K562 (cell line): ENCODE results near the gene TRIM38. TPM values are rescaled to one million over a fixed set of nuclear protein-coding genes. Genes with fewer than 3 reads are reported as not detected.

Experiments used
- ARHGAP35 ChIP-seq: fragments of 450-650 bp; IDR thresholded peaks from 2 replicates; pipeline ENCODE4 v1.6.1; 2018; ENCODE audit not compliant: partially characterized antibody
- ATF7 ChIP-seq: fragments of 450-650 bp; IDR thresholded peaks from 2 replicates; pipeline ENCODE4 v1.7.1; 2014; ENCODE audit warnings: mild to moderate bottlenecking, moderate library complexity
- BDP1 ChIP-seq: IDR thresholded peaks from 3 replicates; pipeline ENCODE4 v1.6.1; 2011; ENCODE audit not compliant: insufficient read length, insufficient read depth
- C11orf30 ChIP-seq: fragments of 450-650 bp; IDR thresholded peaks from 2 replicates; pipeline ENCODE4 v1.6.1; 2016; ENCODE audit warnings: low read depth, mild to moderate bottlenecking
- CBFA2T2 ChIP-seq: fragments of 450-650 bp; conservative IDR thresholded peaks from 2 replicates; pipeline ENCODE4 v1.6.1; 2017; ENCODE audit warnings: mild to moderate bottlenecking
- CREBBP ChIP-seq: IDR thresholded peaks from one replicate; pipeline ENCODE4 v1.6.1; 2012; ENCODE audit warnings: low read depth, mild to moderate bottlenecking, control low read depth, inconsistent platforms, low read length
- KAT7 ChIP-seq: sonication (generic); formaldehyde crosslinking; IDR thresholded peaks from 2 replicates; pipeline ENCODE4 v1.8.0; 2022; ENCODE audit warnings: missing genetic modification reagents, mild to moderate bottlenecking, borderline replicate concordance
- MED1 ChIP-seq: sonication (generic); formaldehyde crosslinking; IDR thresholded peaks from 2 replicates; pipeline ENCODE4 v1.8.1; 2023; ENCODE audit warnings: missing genetic modification reagents, borderline replicate concordance
- MIER1 ChIP-seq: fragments of 450-650 bp; IDR thresholded peaks from 2 replicates; pipeline ENCODE4 v1.6.1; 2016; ENCODE audit warnings: antibody characterized with exemption, mild to moderate bottlenecking, low read depth
- MTA3 ChIP-seq: fragments of 450-650 bp; formaldehyde crosslinking; IDR thresholded peaks from 2 replicates; pipeline ENCODE4 v1.6.1; 2017; ENCODE audit warnings: mild to moderate bottlenecking, borderline replicate concordance
- MTF1 ChIP-seq: fragments of 250-450 bp; sonication (Bioruptor Pico); IDR thresholded peaks from 2 replicates; pipeline ENCODE4 v1.9.0; 2021; ENCODE audit warnings: moderate library complexity, mild to moderate bottlenecking, inconsistent platforms, borderline replicate concordance
- PHF21A ChIP-seq: fragments of 450-650 bp; IDR thresholded peaks from 2 replicates; pipeline ENCODE4 v1.6.1; 2017; ENCODE audit warnings: low read depth, borderline replicate concordance
- POLR2B ChIP-seq: fragments of 450-650 bp; IDR thresholded peaks from 2 replicates; pipeline ENCODE4 v1.6.1; 2018; ENCODE audit warnings: low read depth; ENCODE audit not compliant: partially characterized antibody
- POLR2G ChIP-seq: fragments of 200-400 bp; formaldehyde crosslinking; IDR thresholded peaks from 2 replicates; pipeline ENCODE4 v1.6.1; 2017; ENCODE audit warnings: low read depth, mild to moderate bottlenecking, antibody characterized with exemption, low read length, moderate library complexity
- RFX1 ChIP-seq: fragments of 450-650 bp; IDR thresholded peaks from 2 replicates; pipeline ENCODE4 v1.6.1; 2016; ENCODE audit warnings: mild to moderate bottlenecking, moderate library complexity
- SETDB1 ChIP-seq: IDR thresholded peaks from one replicate; pipeline ENCODE4 v1.6.1; 2012; ENCODE audit warnings: low read length, control low read depth, inconsistent platforms
- SRSF9 ChIP-seq: fragments of 200-400 bp; formaldehyde crosslinking; IDR thresholded peaks from 2 replicates; pipeline ENCODE4 v1.6.1; 2017; ENCODE audit warnings: low read depth, low read length, borderline replicate concordance
- TSC22D4 ChIP-seq: fragments of 450-650 bp; IDR thresholded peaks from 2 replicates; pipeline ENCODE4 v1.6.1; 2016; ENCODE audit warnings: missing genetic modification characterization, missing biosample characterization, control low read depth
- ZKSCAN3 ChIP-seq: fragments of 250-450 bp; sonication (Bioruptor Pico); IDR thresholded peaks from 2 replicates; pipeline ENCODE4 v1.4.0; 2020
- ZKSCAN8 ChIP-seq: fragments of 200-800 bp; sonication (Bioruptor generic); IDR thresholded peaks from 2 replicates; pipeline ENCODE4 v1.6.1; 2016; ENCODE audit warnings: missing genetic modification characterization, missing compliant biosample characterization
- ZNF282 ChIP-seq: sonication (generic); formaldehyde crosslinking; IDR thresholded peaks from 2 replicates; pipeline ENCODE4 v1.8.1; 2023; ENCODE audit warnings: missing genetic modification reagents
- ZNF586 ChIP-seq: fragments of 450-650 bp; formaldehyde crosslinking; conservative IDR thresholded peaks from 2 replicates; pipeline ENCODE4 v1.4.0; 2020; ENCODE audit warnings: mild to moderate bottlenecking, moderate library complexity
- ZNF699 ChIP-seq: fragments of 250-450 bp; sonication (Bioruptor Pico); IDR thresholded peaks from 2 replicates; pipeline ENCODE4 v1.8.0; 2021; ENCODE audit warnings: mild to moderate bottlenecking, moderate library complexity; ENCODE audit not compliant: insufficient replicate concordance
- polyA plus RNA-seq, 8 experiments: library from polyadenylated mRNA; depleted of rRNA in 4 of 8; stranded (reverse) in 5 of 8; unstranded in 3 of 8; fragments of >200 nt; fragmentation: Nextera tagmentation in 2 of 8; fragmentation: Illumina TruSeq in 1 of 8; extraction: Ambion mirVana in 2 of 8; extraction: Trizol in 1 of 8; gene quantifications; 2 replicates each; pipeline versions ENCODE4 v1.2.1 to v1.2.3, GENCODE V29; 2011 to 2014; ENCODE audit warnings: inconsistent platforms in 1 of 8, missing spikeins in 1 of 8
- total RNA-seq, 7 experiments: library from RNA; depleted of rRNA in 6 of 7; stranded (reverse); fragments of >200 nt in 6 of 7; fragmentation: Illumina TruSeq in 2 of 7; extraction: Trizol in 2 of 7; gene quantifications; 2 replicates each; pipeline versions ENCODE4 v1.2.1 to v1.2.3, GENCODE V29; 2011 to 2021; ENCODE audit warnings: low replicate concordance in 1 of 7
- TF ChIP-seq, protein P1 (sequence below): sonication (generic); formaldehyde crosslinking; IDR thresholded peaks from 2 replicates; pipeline ENCODE4 v1.8.1; 2023; ENCODE audit warnings: mild to moderate bottlenecking, missing genetic modification reagents, moderate library complexity
- TF ChIP-seq, protein P2 (sequence below): fragments of 250-450 bp; sonication (Bioruptor Pico); IDR thresholded peaks from 2 replicates; pipeline ENCODE4 v1.4.0; 2020
- TF ChIP-seq, protein P3 (sequence below): fragments of 450-650 bp; IDR thresholded peaks from 2 replicates; pipeline ENCODE4 v1.6.1; 2016; ENCODE audit warnings: missing biosample characterization, missing genetic modification characterization

TRIM38 gene
- total and polyA plus RNA-seq, 9 of the 15 experiments (the other 6 are each of a cell fraction or from before 2014, with no cell fraction given) = 1.7 to 6.7 (median 6.3) TPM

DNA sequence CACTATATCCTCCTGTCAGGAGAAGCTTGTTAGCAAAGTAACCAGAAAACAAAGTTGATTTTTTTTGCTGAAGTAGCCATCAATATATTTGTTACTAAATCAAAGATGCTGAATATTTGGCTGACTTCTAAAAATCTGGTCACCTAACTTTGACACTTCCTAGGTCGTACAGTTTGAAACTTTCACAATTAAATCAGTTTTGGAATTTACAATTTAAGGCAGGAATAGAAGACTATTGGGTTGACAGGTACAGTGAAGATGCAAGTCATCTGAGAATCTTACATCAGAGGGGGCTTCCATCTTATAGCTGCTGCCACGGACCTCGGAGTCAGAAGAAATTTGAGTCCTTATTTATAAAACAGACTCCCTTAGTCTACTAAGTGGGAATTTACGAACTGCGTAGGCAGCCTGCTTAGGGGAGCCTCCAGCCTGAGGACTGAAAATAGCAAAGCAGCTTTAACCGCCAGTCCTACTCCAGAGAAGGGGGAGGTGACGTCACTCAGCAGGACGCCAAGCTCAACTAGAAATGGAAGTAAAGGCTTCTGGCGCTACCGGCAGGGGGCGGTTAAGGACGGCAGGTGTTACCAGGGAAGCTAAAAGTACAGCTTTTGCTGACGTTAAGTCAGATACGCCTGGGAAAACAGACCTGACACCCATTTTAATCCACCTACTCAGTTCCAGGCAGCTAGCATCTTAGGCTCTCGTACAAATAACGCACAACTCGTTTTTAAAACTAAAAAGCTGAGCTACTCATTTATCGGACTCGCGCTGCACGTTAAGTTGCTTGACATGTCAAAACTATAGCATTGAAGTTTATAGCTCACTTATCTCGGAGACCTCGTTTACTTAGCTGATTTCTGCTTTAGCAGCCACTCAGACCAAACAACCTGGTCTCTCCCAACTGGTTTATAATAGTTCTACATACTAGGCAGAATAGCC lies 63.6 kb downstream of the TRIM38 start (continued):
- TF ChIP-seq, protein P1, sequence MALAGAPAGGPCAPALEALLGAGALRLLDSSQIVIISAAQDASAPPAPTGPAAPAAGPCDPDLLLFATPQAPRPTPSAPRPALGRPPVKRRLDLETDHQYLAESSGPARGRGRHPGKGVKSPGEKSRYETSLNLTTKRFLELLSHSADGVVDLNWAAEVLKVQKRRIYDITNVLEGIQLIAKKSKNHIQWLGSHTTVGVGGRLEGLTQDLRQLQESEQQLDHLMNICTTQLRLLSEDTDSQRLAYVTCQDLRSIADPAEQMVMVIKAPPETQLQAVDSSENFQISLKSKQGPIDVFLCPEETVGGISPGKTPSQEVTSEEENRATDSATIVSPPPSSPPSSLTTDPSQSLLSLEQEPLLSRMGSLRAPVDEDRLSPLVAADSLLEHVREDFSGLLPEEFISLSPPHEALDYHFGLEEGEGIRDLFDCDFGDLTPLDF (CRISPR knock-in tag) = no peak
- TF ChIP-seq ATF7 (peak; percentile 99), POLR2B (peak; percentile 58), TSC22D4 (tag) (no peak), RFX1 (peak; percentile 66), SETDB1 (no peak), ZNF699 (CRISPR knock-in tag) (no peak), ARHGAP35 (no peak), ZNF586 (CRISPR knock-in tag) (peak; percentile 25; the same call in 1 of the 2 replicates), ZNF282 (no peak), SRSF9 (no peak), ZKSCAN8 (CRISPR knock-in tag) (no peak), MED1 (peak; percentile 93; the same call in 1 of the 2 replicates), C11orf30 (peak; percentile 28; the same call in 1 of the 2 replicates), MIER1 (no peak), KAT7 (CRISPR knock-in tag) (peak; percentile 12; the same call in 1 of the 2 replicates), BDP1 (no peak), POLR2G (no peak; the same call in 1 of the 2 replicates), CBFA2T2 (no peak; the same call in 1 of the 2 replicates), PHF21A (peak; percentile 68; the same call in 1 of the 2 replicates), CREBBP (no peak), MTF1 (CRISPR knock-in tag) (no peak), ZKSCAN3 (CRISPR knock-in tag) (no peak), MTA3 (peak; percentile 85)
- TF ChIP-seq, protein P2, sequence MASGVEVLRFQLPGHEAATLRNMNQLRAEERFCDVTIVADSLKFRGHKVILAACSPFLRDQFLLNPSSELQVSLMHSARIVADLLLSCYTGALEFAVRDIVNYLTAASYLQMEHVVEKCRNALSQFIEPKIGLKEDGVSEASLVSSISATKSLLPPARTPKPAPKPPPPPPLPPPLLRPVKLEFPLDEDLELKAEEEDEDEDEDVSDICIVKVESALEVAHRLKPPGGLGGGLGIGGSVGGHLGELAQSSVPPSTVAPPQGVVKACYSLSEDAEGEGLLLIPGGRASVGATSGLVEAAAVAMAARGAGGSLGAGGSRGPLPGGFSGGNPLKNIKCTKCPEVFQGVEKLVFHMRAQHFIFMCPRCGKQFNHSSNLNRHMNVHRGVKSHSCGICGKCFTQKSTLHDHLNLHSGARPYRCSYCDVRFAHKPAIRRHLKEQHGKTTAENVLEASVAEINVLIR (CRISPR knock-in tag) = peak; percentile 79
- TF ChIP-seq, protein P3, sequence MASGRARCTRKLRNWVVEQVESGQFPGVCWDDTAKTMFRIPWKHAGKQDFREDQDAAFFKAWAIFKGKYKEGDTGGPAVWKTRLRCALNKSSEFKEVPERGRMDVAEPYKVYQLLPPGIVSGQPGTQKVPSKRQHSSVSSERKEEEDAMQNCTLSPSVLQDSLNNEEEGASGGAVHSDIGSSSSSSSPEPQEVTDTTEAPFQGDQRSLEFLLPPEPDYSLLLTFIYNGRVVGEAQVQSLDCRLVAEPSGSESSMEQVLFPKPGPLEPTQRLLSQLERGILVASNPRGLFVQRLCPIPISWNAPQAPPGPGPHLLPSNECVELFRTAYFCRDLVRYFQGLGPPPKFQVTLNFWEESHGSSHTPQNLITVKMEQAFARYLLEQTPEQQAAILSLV (tag) = peak; percentile 20; the same call in 1 of the 2 replicates
